Right kidney (tissue), 1 donor: Measurements from ENCODE around the gene SERPINB10.

Source experiments
- DNase-seq: peaks from one replicate; pipeline ENCODE4 v3.0.0-alpha.2; 2016

The SERPINB10 gene

DNA sequence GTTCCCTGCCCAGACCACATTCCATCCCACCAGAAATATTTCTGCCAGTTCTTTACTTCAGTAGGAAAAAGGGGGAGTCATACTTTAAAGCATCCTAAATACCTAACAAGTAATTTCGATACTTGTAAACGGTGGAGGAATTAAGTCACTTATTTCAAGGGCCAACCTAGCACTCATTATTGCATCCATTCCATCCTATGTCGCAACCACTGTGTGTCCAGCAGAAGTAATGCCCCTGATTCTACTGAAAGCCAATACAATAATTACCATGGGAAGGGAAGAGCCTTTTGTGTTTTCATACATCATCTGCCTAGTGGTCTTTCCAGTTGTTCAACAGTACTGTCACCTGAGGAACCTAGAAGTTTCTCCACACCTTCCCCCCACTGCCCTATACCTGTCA, 74.6 kb downstream of the SERPINB10 start:
- DNase-seq = no peak
